Thymus (tissue), 11 donors: ENCODE data around the gene RPP40. TPM values are rescaled to one million over a fixed set of nuclear protein-coding genes. Genes with fewer than 3 reads are reported as not detected.
A peak's percentile ranks its signal among the peaks of the same experiment; 100 is the strongest.

Source experiments
- DNase-seq, 9 donors: peaks; one replicate each; pipeline ENCODE4 v3.0.0-alpha.2; 2013; ENCODE audit warnings: low spot score in 9 of 9, low read depth in 6 of 9, missing footprints in 1 of 9
- H3K27ac ChIP-seq, 2 donors: one replicate each; pipeline ENCODE4 v1.5.1; 2013; ENCODE audit warnings: control low read depth in 1 of 2, low read depth in 1 of 2, low read length in 1 of 2, mild to moderate bottlenecking in 1 of 2, moderate library complexity in 1 of 2
- H3K27me3 ChIP-seq, 2 donors: one replicate each; pipeline ENCODE4 v1.5.1; 2013; ENCODE audit warnings: low read length in 1 of 2; ENCODE audit not compliant: control insufficient read depth in 2 of 2, insufficient read depth in 1 of 2
- H3K36me3 ChIP-seq, 2 donors: one replicate each; pipeline ENCODE4 v1.5.1; 2013; ENCODE audit warnings: low read length in 1 of 2, mild to moderate bottlenecking in 1 of 2, moderate library complexity in 1 of 2; ENCODE audit not compliant: control insufficient read depth in 2 of 2, insufficient read depth in 2 of 2
- H3K4me1 ChIP-seq, 2 donors: one replicate each; pipeline ENCODE4 v1.5.1; 2013; ENCODE audit warnings: low read length in 2 of 2; ENCODE audit not compliant: control insufficient read depth in 2 of 2, insufficient read depth in 2 of 2
- H3K4me3 ChIP-seq, 2 donors: one replicate each; pipeline ENCODE4 v1.5.1; 2013; ENCODE audit warnings: low read length in 2 of 2, control low read depth in 1 of 2, mild to moderate bottlenecking in 1 of 2
- H3K9me3 ChIP-seq, 2 donors: one replicate each; pipeline ENCODE4 v1.5.1; 2013; ENCODE audit warnings: low read length in 1 of 2, mild to moderate bottlenecking in 1 of 2; ENCODE audit not compliant: control insufficient read depth in 2 of 2, insufficient read depth in 1 of 2
- WGBS: extraction: QIAGEN DNeasy Blood & Tissue Kit; methylation state at CpG from one replicate; pipeline ENCODE4 v1.1.7; 2013; 5-methylcytosine and 5-hydroxymethylcytosine counted together
- polyA plus RNA-seq: library from polyadenylated mRNA; stranded (reverse); fragments of 200-250 nt; gene quantifications from one replicate; pipeline ENCODE4 v1.2.3, GENCODE V29; 2013
- total RNA-seq: library from RNA; stranded (reverse); fragments of 120-200 nt; gene quantifications from one replicate; pipeline ENCODE4 v1.2.4, GENCODE V29; 2013
- donor health status: healthy.

RPP40 gene
- total and polyA plus RNA-seq, 2 donors: 9.3 to 10.1 TPM

- Histone ChIP-seq H3K9me3 (no peaks in the 10 kb centered on the region), H3K36me3 (no peaks in the 10 kb centered on the region), H3K27me3 (no peaks in the 10 kb centered on the region), H3K4me1 (peaks cover 0 to 4% of the 10 kb centered on the region in 2 donors), H3K27ac (no peak overlapping the region), H3K4me3 (no peak overlapping the region)
- 41% methylated on average over 6 of the region's 6 CpGs for WGBS
- DNase-seq: no peak
Observed at GRCh38 chr6:4981761-4982160, 22.1 kb downstream of the RPP40 start.

DNA sequence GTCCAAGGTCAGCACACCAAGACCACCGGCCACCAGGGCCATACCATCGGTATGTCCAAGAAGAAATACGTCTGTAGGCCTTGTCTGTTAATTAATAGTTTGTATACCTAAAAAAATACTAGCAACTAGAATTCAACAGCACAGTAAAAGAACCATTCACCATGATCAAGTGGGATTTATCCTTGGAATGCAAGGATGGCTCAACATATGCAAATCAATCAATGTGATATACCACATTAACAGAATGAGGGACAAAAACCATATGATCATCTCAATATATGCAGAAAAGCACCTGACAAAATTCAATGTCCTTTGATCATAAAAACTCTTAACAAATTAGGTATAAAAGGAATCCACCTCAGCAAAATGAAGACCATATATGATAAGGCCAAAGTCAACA lies 24.4 kb downstream of the RPP40 start:
- 82% methylated on average over 3 of the region's 3 CpGs for WGBS
- no peaks in the 10 kb centered on the region for H3K9me3 ChIP-seq
- DNase-seq: no peak
- no peak overlapping the region for H3K27ac ChIP-seq
- peaks cover 0 to 4% of the 10 kb centered on the region in 2 donors for H3K4me1 ChIP-seq
- no peak overlapping the region for H3K4me3 ChIP-seq
- no peaks in the 10 kb centered on the region for H3K36me3 ChIP-seq
- no peaks in the 10 kb centered on the region for H3K27me3 ChIP-seq

DNA sequence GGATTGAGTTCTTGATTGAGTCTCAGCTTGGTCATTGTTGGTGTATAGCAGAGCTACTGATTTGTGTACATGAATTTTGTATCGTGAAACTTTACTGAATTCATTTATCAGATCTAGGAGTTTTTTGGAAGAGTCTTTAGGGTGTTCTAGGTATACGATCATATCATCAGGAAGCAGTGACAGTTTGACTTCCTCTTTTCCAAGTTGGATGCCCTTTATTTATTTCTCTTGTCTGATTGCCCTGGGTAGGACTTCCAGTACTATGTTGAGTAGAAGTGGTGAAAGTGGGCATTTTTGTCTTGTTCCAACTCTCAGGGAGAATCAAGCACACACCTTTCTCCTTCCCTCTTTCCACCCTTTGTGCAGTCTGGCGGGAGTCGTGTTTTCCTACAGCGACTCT lies 26.4 kb downstream of the RPP40 start:
- Histone ChIP-seq H3K4me3 (no peak overlapping the region), H3K9me3 (no peaks in the 10 kb centered on the region), H3K27ac (no peak overlapping the region), H3K27me3 (no peaks in the 10 kb centered on the region), H3K4me1 (peaks cover 0 to 4% of the 10 kb centered on the region in 2 donors), H3K36me3 (no peaks in the 10 kb centered on the region)
- no peak for DNase-seq
- 74% methylated on average over 5 of the region's 5 CpGs for WGBS

- Histone ChIP-seq H3K9me3 (no peaks in the 10 kb centered on the region), H3K4me3 (no peak overlapping the region), H3K27me3 (no peaks in the 10 kb centered on the region), H3K4me1 (no peaks in the 10 kb centered on the region), H3K36me3 (no peaks in the 10 kb centered on the region), H3K27ac (no peak overlapping the region)
- WGBS: 93% methylated on average over 3 of the region's 3 CpGs
- DNase-seq: no peak
Observed at GRCh38 chr6:4975506-4975905, 28.3 kb downstream of the RPP40 start.

DNA sequence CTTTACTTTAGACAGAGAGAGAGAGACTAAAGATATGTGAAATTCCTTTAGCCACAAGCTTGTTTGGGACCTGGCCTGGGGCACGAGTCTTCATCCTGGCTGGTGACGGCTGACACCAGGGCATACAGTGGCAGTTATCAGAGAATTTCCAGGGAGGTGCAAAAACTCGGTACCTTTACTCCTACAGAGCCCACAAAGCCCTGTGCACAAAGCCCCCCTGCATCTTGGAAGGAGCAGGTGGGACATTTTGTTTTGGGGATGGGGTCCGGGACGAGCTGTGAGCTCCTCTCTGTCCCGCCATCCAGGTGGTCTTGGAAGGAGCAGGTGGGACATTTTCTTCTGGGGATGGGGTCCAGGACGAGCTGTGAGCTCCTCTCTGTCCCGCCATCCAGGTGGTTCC lies 28.9 kb downstream of the RPP40 start:
- no peak for DNase-seq
- Histone ChIP-seq H3K9me3 (no peaks in the 10 kb centered on the region), H3K4me3 (no peak overlapping the region), H3K36me3 (no peaks in the 10 kb centered on the region), H3K27ac (no peak overlapping the region), H3K27me3 (no peaks in the 10 kb centered on the region), H3K4me1 (no peaks in the 10 kb centered on the region)
- 91% methylated on average over 8 of the region's 8 CpGs for WGBS

GRCh38 chr6:4973982-4974745 lies 29.7 kb downstream of the RPP40 start:
- 91% methylated on average over 14 of the region's 14 CpGs for WGBS
- Histone ChIP-seq H3K4me1 (no peaks in the 10 kb centered on the region), H3K4me3 (no peak overlapping the region), H3K36me3 (no peaks in the 10 kb centered on the region), H3K27ac (peak overlapping the region in 1 of 2 donors; percentile 63), H3K9me3 (no peaks in the 10 kb centered on the region), H3K27me3 (no peaks in the 10 kb centered on the region)
- peak in 1 of 9 donors; percentile 8 for DNase-seq

DNA sequence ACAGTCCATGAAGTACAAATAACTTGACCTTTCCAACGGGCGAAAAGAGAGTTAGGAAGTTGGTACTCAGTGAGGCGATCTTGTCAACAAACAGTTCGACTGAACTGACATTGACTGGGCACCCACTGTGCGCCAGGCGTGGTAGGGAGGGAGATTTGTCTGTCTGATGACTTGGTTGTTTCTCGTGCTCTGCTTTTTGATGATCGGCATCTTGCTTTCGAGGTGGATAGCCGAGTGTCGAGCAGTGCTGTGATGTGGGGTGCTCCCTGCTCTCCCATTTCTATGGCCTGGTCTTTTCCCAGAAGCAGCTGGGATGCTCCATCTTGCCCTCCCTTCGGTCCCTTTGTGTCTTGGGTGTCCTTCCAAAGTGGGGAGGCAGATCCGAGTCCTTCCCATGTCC lies 30.4 kb downstream of the RPP40 start:
- H3K4me3 ChIP-seq: no peak overlapping the region
- no peaks in the 10 kb centered on the region for H3K9me3 ChIP-seq
- no peaks in the 10 kb centered on the region for H3K4me1 ChIP-seq
- no peak for DNase-seq
- H3K27me3 ChIP-seq: no peaks in the 10 kb centered on the region
- no peak overlapping the region for H3K27ac ChIP-seq
- no peaks in the 10 kb centered on the region for H3K36me3 ChIP-seq
- 96% methylated on average over 13 of the region's 13 CpGs for WGBS

- H3K4me1 ChIP-seq: no peaks in the 10 kb centered on the region
- H3K9me3 ChIP-seq: no peaks in the 10 kb centered on the region
- no peaks in the 10 kb centered on the region for H3K36me3 ChIP-seq
- no peak overlapping the region for H3K27ac ChIP-seq
- H3K4me3 ChIP-seq: no peak overlapping the region
- H3K27me3 ChIP-seq: no peaks in the 10 kb centered on the region
- no peak for DNase-seq
- 90% methylated on average over 10 of the region's 10 CpGs for WGBS
Observed at GRCh38 chr6:4972438-4972837, 31.4 kb downstream of the RPP40 start.

- no peaks in the 10 kb centered on the region for H3K27me3 ChIP-seq
- WGBS: 96% methylated on average over 7 of the region's 7 CpGs
- no peaks in the 10 kb centered on the region for H3K9me3 ChIP-seq
- no peaks in the 10 kb centered on the region for H3K36me3 ChIP-seq
- no peak for DNase-seq
- no peak overlapping the region for H3K4me3 ChIP-seq
- H3K4me1 ChIP-seq: no peaks in the 10 kb centered on the region
- no peak overlapping the region for H3K27ac ChIP-seq
Observed at GRCh38 chr6:4971851-4972250, 32.0 kb downstream of the RPP40 start.
